HTR-8/SVneo (cell line): ENCODE measurements around the gene VWF.
A peak's percentile ranks its signal among the peaks of the same experiment; 100 is the strongest.
"Not testable (repeated sequence)": the region's sequence is repeated elsewhere in the genome, so short reads cannot be mapped to it uniquely, and the experiment has no call there.

Source experiments
- DNase-seq: peaks from one replicate; pipeline ENCODE4 v3.0.0; 2011; ENCODE audit warnings: low spot score, mixed read lengths; ENCODE audit not compliant: insufficient read length
- FAIRE-seq: peaks from 2 replicates; lab custom pipeline; 2011; peaks lifted over from hg19 to GRCh38; lab: Jason Lieb, UNC

The VWF gene

GRCh38 chr12:6124411-6125309 is at the start of gene VWF:
Gene VWF (minus strand): TSS chr12:6124670. CDS start chr12:6123196, 1,474 bp downstream.
- FAIRE-seq (no peak), DNase-seq (no peak)

- DNase-seq (no peak), FAIRE-seq (no peak)
These were observed 48.4 kb upstream of the VWF start for GRCh38 chr12:6172862-6173261.

GRCh38 chr12:6172086-6172485 is 47.6 kb upstream of the VWF start:
- no peak for DNase-seq
- no peak for FAIRE-seq

DNA sequence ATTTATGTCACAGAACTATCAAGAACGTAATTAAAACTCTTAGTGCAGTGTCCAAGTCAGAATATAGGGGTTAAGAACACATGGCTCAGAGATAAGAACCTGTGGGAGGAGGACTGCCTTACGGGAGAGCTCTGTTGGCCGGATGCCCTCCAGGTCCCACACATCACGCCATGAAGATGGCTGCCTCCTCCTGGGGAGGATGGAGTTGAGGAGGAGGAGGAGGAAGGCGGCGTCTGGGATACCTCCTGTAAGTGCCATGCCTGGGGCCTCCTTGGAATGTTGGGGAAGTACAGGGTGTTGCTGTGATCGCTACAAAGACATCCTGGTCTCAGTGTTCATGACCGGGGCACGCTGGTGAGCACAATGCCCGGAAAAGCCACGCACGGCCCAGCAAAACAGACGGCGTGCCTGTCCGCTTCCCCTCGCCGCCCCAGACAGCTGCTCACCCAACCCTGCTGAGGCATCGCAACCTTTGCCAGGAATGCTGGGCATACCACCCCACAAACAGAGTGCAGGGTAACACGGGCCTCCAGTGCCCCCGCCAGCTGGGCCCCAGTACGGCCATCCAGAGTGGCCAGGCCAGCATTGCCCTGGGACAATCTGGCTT is 47.0 kb upstream of the VWF start:
- FAIRE-seq (peak; percentile 16), DNase-seq (no peak)

GRCh38 chr12:6167327-6168280 is 43.1 kb upstream of the VWF start:
- FAIRE-seq (peak; percentile 97), DNase-seq (peak; percentile 92)

GRCh38 chr12:6166808-6167207 is 42.3 kb upstream of the VWF start:
- DNase-seq (no peak), FAIRE-seq (no peak)

DNA sequence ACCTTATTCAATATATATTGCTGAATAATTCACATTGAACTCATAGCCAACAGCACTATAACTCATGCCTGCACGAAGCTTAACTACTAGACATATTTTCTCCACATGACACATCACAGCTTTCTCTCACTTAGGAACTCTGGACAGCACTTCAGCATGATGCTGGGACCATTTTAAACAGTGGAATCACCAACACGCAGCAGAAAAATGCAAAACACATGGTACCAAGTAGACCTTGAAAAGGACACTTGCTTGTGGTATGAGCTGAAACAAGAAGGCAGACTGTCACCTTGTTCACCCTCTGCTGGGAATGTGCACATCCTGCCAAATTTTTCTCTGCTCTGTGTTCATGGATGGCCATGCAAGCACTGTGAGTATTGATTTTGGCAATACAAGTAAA is 40.9 kb upstream of the VWF start:
- DNase-seq (no peak), FAIRE-seq (peak; percentile 70)

DNA sequence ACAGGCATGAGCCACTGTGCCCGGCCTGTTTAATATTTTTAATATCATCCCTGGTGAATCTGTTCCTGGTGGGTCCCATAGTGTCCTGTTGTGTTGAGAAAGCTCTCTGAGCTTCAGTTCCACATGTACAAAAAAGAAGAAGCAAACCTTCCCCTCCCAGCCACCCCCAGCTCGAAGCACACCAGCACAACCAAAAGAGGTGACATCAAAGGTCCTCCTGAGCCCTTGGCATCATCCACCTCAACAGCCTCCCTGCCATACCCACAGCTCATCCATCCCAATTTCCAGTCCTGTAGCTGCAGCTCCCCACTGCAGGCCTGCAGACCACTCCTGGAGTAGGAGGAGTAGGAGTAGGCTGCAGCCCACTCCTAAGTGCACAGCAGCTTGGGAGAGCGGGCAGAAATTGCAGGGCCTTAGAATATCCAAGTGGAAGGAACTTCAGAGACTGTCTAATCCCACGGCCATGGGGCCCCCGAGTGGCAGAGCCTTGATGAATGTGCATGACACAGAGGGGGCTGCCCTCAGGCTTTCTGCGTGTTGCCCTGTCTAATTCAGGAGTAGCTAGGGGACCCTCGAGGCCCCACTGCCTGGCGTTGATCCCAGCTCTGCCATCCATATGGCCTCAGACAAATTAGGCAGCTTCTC is 39.1 kb upstream of the VWF start:
- no peak for DNase-seq
- FAIRE-seq, result no peak

DNA sequence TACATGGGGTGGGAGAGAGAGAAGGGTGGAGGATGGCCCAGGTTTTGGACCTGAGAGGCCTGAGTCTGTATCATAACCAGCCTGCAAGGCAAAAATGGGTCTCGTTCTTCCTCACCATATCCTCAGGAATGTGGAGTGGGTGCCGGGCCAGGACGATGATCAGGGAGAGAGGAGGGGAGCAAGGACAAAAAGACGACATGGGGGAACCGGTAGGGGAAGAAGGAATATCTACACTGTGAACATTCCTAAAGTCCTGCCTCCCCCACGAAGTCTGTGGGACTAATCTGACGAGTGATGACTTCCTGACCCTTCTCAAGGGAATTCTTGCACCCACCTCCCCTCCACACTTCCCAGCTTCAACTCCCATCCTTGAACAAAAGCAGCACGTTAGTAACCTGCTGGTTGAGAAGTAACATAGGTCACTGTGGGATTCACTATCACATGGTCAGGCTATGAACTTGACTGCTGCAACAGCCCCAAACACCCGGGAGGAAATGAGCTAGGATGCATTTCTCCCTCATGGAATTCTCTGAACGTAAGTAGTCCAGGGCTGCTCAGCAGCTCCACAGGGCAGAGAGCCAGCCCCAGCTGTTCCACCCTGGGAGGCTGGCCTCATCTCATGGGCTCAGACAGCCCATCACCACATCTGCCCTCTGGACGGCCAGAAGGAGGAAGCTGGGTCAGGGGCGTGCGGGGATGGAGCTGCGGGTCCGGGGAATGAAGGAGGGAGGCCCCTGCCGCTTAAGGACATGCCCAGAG is 36.8 kb upstream of the VWF start:
- peak; percentile 33 for FAIRE-seq
- no peak for DNase-seq

DNA sequence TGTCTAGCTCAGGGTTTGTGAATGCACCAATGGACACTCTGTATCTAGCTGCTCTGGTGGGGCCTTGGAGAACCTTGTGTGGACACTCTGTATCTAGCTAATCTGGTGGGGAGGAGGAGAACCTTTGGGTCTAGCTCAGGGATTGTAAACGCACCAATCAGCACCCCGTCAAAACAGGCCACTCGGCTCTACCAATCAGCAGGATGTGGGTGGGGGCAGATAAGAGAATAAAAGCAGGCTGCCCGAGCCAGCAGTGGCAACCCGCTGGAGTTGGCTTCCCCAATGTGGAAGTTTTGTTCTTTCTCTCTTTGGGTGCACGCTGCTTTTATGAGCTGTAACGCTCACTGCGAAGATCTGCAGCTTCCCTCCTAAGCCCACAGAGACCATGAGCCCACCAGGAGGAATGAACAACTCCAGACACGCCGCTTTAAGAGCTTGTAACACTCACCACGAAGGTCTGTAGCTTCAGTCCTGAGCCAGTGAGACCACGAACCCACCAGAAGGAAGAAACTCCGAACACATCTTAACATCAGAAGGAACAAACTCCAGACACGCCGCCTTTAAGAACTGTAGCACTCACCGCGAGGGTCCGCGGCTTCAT is 35.7 kb upstream of the VWF start:
- not testable (repeated sequence) for DNase-seq, FAIRE-seq

DNA sequence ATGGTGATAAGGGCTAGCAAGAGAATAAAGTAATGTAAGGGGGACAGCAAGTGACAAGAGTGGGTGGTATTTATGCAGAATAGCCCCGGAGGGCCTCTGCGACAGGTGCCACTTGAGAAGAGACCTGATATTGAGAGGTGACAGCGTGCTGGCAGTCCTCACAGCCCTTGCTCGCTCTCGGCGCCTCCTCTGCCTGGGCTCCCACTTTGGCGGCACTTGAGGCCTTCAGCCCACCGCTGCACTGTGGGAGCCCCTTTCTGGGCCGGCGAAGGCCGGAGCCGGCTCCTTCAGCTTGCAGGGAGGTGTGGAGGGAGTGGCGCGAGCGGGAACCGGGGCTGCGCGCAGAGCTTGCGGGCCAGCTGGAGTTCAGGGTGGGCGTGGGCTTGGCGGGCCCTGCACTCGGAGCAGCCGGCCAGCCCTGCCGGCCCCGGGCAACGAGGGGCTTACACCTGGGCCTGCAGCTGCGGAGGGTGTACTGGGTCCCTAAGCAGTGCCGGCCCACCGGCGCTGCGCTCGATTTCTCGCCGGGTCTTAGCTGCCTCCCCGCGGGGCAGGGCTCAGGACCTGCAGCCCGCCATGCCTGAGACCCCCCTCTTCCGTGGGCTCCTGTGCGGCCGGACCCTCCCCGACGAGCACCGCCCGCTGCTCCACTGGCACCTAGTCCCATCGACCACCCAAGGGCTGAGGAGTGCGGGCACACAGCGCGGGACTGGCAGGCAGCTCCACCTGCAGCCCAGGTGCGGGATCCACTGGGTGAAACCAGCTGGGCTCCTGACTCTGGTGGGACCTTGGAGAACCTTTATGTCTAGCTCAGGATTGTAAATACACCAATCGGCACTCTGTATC is 34.9 kb upstream of the VWF start:
- DNase-seq, FAIRE-seq: not testable (repeated sequence)

GRCh38 chr12:6158749-6159148 is 34.3 kb upstream of the VWF start:
- FAIRE-seq (no peak), DNase-seq (no peak)

- no peak for FAIRE-seq
- DNase-seq, result no peak
These were observed 33.8 kb upstream of the VWF start for GRCh38 chr12:6158255-6158654.

- FAIRE-seq (peak; percentile 23), DNase-seq (no peak)
These were observed 33.0 kb upstream of the VWF start for GRCh38 chr12:6157482-6157881.

DNA sequence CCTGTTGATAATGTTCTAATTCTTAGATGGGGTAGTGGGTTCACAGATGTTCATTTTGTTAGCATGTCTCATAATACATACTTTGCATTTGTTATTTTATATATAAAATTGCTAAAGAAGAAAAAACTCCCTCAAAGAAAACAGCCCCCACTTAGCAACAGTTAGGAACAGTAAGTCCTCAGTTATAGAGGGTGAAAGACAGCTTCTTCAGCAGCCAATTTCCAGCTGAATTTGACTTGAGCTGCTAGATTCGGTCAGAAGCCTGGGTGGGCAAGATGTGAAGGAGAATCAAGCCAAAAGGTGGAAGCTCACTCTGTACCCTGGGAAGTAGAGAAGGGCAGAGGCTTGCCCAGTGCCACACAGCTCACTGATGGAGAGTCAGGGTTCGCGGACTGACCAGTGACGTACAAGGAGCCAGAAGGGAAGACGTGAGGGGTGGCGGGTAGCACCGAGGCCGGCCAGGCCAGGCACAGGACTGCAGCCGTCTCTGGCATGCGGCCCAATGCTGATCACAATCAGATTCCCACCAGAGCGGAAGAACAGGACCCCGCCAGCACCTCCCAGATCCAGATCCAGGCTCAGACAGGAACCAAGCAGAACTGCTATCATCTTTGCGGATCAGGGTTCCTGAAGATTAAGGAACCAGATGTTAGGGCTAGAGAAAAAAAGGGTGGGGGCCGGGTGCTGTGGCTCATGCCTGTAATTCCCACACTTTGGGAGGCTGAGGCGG is 30.4 kb upstream of the VWF start:
- DNase-seq (no peak), FAIRE-seq (no peak)

DNA sequence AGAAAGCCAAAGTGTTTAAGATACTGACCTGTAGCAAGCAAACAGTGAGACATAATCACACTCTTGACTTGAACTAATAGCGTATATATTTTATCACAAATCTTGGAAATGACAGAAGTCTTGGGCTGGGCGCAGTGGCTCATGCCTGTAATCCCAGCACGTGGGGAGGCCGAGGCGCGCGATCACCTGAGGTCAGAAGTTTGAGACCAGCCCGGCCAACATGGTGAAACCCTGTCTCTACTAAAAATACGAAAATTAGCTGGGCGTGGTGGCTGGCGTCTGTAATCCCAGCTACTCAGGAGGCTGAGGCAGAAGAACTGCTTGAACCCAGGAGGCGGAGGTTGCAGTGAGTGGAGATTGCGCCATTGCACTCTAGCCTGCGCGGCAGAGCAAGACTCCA is 24.3 kb upstream of the VWF start:
- DNase-seq, FAIRE-seq: not testable (repeated sequence)

DNA sequence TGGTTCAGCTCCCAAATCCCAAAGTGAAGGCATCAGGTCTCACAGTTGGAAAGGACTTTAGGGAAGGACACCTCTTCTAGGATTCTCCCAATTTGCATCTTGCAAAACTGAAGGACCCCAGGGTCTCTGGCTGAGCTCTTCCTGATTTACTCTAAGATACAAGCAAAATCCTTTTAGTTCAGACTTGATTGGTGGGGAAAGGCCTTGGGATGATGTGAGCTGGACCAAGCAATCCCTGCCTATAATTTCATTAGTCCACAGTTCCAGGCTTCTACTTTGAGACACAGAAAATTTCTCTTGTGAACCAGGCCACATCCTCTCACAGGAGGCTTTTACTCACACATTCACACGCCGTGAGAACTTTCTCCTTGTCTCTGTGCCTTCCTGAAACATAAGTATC is 23.6 kb upstream of the VWF start:
- DNase-seq (no peak), FAIRE-seq (no peak)
